ENCODE data around the gene ELOVL5. TPM values are rescaled to one million over a fixed set of nuclear protein-coding genes. Genes with fewer than 3 reads are reported as not detected.
A peak's percentile ranks its signal among the peaks of the same experiment; 100 is the strongest.

ELOVL5 gene
- total RNA-seq, 1 donor from 2014 or later = 55.9 TPM

- no peak for DNase-seq (ENCODE audit: low read depth)
- no peak for TF ChIP-seq CTCF (conservative IDR thresholded peaks at IDR 0.05; ENCODE audit: low read depth, low read length)
- H3K4me3 ChIP-seq (ENCODE audit: low read depth, low read length) = no peak overlapping the region
Measured at GRCh38 chr6:53369876-53370515, 21.2 kb upstream of the ELOVL5 start.

DNA sequence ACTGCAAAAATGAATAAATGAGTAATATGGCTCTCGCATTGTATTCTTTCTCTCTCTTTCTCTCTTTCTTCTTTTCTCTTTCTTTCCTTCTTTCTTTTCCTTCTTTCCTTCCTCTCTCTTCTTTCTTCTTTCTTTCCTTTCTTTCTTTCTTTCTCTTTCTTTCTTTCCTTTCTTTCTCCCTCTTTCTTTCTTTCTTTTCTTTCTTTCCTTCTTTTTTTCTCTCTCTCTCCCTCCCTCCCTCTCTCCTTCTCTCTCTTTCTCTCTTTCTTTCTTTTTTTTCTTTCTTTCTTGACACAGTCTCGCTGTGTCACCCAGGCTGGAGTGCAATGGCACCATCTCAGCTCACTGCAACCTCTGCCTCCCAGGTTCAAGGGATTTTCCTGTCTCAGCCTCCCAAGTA is 20.3 kb upstream of the ELOVL5 start:
- H3K4me3 ChIP-seq (ENCODE audit: low read depth, low read length) = no peak overlapping the region
- TF ChIP-seq CTCF (conservative IDR thresholded peaks at IDR 0.05; ENCODE audit: low read depth, low read length) = no peak
- no peak for DNase-seq (ENCODE audit: low read depth)

- no peak for DNase-seq (ENCODE audit: low read depth)
- no peak overlapping the region for H3K4me3 ChIP-seq (ENCODE audit: low read depth, low read length)
- TF ChIP-seq CTCF (conservative IDR thresholded peaks at IDR 0.05; ENCODE audit: low read depth, low read length) = no peak
Measured at GRCh38 chr6:53366128-53366641, 17.4 kb upstream of the ELOVL5 start.

DNA sequence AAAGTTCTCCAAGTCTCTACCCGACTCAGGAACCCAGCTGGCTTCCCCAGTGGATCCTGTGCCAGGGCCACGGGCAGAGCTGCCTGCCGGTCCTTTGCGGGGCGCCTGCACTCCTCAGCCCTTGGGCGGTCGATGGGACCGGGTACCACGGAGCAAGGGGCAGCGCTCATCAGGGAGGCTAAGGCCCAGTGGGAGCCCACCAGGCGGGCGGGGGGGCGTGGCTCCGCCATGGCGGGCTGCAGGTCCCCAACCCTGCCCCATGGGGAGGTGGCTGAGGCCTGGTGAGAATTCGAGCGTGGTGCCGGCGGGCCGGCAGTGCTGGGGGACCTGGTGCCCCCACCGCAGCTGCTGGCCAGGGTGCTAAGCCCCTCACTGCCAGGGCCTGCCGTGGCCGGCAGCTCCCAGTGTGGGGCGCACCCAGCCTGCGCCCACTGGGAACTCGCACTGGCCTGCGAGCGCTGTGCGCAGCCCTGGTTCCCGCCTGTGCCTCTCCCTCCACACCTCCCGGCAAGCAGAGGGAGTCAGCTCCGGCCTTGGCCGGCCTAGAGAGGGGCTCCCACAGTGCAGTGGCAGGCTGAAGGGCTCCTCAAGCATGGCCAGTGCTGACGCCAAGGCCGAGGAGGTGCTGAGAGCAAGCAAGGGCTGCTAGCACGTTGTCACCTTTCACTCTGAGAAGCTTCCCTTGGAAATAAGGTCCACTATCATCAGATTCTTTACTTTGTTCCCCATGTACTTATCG is 14.8 kb upstream of the ELOVL5 start:
- no peak for TF ChIP-seq CTCF (conservative IDR thresholded peaks at IDR 0.05; ENCODE audit: low read depth, low read length)
- DNase-seq (ENCODE audit: low read depth) = no peak

GRCh38 chr6:53361549-53362031 is 12.8 kb upstream of the ELOVL5 start:
- DNase-seq (ENCODE audit: low read depth) = peak; percentile 85
- no peak for TF ChIP-seq CTCF (conservative IDR thresholded peaks at IDR 0.05; ENCODE audit: low read depth, low read length)
- no peak overlapping the region for H3K4me3 ChIP-seq (ENCODE audit: low read depth, low read length)

More for the DNA sequence above, 14.8 kb upstream of the ELOVL5 start:
- H3K4me3 ChIP-seq (ENCODE audit: low read depth, low read length) = no peak overlapping the region

DNA sequence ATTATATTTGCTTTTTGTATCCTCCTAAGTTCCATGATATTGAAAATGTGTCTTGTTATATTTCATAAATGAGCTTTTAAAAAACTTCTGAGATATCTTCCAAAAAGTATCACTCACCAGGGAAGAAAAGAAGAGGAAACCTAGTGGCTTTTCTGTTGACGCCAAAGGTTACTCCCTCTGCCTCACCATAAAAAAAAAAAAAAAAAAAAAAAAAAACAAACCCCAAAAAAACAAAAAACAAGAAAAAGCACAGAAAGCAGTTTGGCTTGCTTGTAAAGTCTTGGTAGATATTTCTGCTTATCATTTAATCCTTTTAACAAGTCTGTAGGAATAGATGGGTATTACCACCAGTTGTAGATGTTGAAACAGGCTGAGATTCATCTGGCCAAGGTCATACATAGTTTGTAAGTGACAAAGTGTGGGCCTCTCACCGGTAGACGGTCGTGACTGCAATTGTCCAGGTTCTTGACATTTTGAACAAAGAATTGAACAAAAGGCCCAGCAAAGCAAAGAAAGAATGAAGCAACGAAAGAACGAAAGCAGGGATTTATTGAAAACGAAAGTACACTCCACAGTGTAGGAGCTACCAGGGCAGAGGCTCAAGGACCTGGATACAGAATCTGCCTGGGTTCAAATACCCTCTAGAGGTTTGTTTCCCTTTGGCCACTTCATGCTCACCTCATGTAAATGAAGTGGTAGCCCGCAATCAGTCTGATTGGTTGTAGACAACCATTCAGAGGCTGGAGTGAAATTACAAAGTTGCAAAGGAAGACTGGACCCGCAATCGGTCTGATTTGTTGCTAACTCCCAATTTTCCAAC is 11.6 kb upstream of the ELOVL5 start:
- no peak for TF ChIP-seq CTCF (conservative IDR thresholded peaks at IDR 0.05; ENCODE audit: low read depth, low read length)
- H3K4me3 ChIP-seq (ENCODE audit: low read depth, low read length) = peak overlapping the region; percentile 56
- no peak for DNase-seq (ENCODE audit: low read depth)
